Posterior vena cava (tissue), 2 donors: ENCODE data around the gene TRIM3. TPM values are rescaled to one million over a fixed set of nuclear protein-coding genes. Genes with fewer than 3 reads are reported as not detected.

Experiments used
- DNase-seq: peaks from one replicate; pipeline ENCODE4 v3.0.0-alpha.2; 2020; ENCODE audit warnings: low spot score
- intact Hi-C, 2 donors: fragments of 100-400 bp; cut with DNase I; formaldehyde crosslinking; loops; one replicate each; pipeline versions ENCODE4 v1.14.1 to v1.14.2; 2022 to 2023
- total RNA-seq, 2 donors: library from RNA; stranded (reverse); fragmentation: NEBNext Ultra II Directional; extraction: Animal tissue kit (Norgen Biotek cat#: 25700); gene quantifications; one replicate each; pipeline ENCODE4 v1.2.1, GENCODE V29; 2021
- donor health status: DM: yes; HTN: yes; CAD: no.
- donor health status: DM: yes; HTN: yes; CAD: no.

TRIM3 gene
- total RNA-seq, 2 donors from 2014 or later = 22.0 to 23.2 TPM

DNA sequence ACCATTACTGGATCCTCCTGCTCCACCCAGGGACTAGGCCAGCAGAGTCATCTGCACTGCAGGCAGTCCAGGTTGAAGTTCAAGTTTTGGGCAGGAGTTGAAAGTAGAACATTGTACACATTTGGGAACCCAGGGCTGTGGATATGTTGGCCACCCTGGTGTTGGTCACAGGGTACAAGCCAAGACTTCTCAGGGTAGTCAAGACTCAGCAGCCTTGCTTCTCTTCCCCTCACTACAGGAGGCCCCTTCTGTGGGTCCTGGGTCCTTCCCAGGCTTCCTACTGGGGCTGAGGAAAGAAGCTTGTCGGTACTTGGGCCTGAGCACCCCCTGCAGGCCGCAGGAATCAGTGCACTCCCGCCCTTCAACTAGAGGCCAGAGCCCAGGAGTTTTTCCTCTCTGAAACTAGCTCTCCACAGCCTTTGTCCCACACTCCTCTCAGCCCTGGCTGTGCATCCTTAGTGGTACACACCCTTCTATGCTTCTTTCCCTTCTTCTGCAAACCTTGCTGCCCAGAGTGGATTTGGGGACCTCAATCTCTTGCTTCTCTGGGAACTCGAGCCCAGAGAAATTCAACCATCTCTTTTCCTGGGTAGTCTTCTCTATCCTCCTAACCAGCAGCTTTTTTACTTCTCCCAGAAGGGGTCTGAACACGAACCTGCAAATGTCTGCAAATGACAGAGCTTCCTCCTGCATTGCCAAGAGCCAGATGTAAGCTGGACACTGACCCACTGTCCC is 30.3 kb downstream of the TRIM3 start:
- no peak for DNase-seq
- intact Hi-C loops = loop anchor here in 1 of 2 donors (2.0 kb wide), 1 partner anchor 65 kb away; no protein-coding TSS in a partner anchor

DNA sequence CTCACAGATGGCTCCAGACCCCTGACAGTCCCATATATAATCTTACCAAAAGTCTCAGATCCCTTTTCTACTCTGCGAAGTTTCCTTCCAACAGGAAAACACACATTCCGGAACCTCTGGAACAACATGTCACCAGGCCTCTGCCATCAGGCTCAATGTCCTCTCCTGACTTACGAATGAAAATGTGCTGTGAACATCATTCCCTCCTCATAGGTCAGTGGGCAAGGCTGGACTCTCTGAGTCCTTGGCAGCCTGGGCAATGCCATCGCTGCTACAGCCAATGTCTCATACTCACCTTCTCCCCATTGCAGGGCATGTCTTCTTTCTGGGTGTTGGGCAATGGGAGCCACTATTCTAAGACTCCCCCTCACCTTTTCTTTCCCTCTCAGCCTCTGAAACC is 31.3 kb downstream of the TRIM3 start:
- intact Hi-C loops = loop anchor here in 1 of 2 donors (2.0 kb wide), 1 partner anchor 64 kb away; no protein-coding TSS in a partner anchor
- no peak for DNase-seq

DNA sequence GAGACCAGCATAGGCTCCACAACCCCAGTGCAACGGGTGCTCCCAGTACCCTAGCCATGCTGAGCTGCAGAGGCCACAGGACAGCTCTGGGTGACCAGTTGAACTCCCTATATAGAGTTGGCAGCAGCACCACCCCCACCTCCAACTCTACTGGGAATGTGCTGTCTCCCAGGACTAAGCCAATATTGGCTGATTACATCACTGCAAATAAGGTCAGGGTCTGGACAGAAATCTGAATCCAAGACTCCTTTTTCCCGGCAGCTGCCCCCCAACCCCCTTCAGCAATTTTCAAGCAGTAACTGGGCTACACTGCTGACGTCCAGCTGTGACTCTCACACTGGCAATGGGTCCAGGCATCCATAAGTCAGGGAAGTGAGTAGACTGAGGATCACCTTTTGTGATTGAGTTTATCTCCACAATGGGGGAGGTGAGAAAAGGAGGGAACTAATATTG is 32.8 kb downstream of the TRIM3 start, which contains the start of gene HPX:
TSS of gene HPX (minus strand) at position 82 of the 453 bp plus-strand sequence. CDS start at position 58, 24 bp downstream.
- intact Hi-C loops = no loop called here
- DNase-seq = no peak

DNA sequence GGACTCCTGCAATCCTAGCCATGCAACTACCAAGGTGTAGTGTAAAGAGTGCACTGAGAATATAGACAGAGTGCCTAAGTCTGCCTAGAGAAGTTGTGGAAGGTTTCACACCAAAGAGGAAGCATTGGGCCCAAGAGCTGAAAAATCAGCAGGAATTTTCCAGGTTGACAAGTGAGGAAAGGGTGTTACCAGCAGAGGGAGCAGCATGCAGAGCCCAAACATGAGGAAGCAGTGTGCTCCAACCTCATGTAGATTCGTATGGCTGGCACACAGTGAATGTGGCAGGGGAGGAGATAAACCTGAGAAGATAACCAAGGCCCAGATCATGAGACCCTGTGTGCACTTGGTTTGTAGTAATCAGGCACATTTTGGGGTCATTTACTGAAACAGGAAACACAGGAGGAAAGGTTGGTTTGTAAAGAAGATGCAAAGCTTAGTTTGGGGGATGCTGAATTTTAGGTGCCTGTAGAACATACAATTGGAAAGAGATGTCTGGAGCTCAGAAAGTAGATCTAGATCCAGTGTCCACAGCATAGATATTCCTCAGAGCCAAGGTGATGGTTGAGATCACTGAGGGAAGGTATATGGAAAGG is 34.7 kb downstream of the TRIM3 start:
- DNase-seq = no peak

DNA sequence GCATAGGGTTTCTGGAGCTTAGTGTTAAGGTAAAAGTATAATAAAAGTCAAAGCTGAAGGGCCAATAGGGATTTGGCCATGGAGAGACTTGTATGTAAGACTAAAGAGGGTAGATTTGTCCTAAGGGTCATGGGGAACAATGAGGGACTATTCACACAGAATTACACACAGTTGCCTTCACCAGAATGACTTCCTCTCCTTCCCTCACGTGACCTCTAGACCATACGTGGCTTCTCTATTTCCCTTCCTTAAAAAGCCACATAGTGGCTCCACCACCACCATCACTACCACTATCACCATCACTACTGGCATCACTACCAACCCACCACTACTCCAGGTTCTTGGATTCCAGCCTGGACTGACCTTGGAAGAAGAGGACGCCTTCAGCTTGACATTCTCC is 35.7 kb downstream of the TRIM3 start:
- intact Hi-C loops = loop anchor here in 1 of 2 donors (10.0 kb wide), 1 partner anchor 53 kb away; no protein-coding TSS in a partner anchor

More for the DNA sequence above, 34.7 kb downstream of the TRIM3 start:
- intact Hi-C loops = loop anchor here in 1 of 2 donors (10.0 kb wide), 1 partner anchor 54 kb away; no protein-coding TSS in a partner anchor

DNA sequence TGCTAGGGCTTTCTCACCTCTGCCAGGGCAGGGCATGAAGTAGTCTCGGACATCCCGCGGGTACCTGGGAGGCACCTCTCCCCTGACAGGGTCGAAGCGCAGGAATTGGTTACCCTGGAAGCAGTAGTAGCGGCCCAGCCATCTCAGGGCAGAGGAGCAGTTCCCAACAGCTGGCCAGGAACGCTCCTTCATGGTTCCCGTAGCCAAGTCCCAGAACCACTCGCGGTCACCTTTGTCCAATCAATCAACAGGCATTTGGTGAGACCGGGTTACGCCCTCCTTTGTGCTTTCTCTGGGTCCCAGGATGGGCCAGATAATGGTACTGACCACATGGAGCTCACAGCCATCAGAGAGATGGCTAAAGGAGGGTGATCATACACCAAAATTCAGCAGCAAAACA is 36.3 kb downstream of the TRIM3 start:
- intact Hi-C loops = loop anchor here in 1 of 2 donors (10.0 kb wide), 1 partner anchor 53 kb away; no protein-coding TSS in a partner anchor
- no peak for DNase-seq

More for the DNA sequence above, 35.7 kb downstream of the TRIM3 start:
- no peak for DNase-seq

DNA sequence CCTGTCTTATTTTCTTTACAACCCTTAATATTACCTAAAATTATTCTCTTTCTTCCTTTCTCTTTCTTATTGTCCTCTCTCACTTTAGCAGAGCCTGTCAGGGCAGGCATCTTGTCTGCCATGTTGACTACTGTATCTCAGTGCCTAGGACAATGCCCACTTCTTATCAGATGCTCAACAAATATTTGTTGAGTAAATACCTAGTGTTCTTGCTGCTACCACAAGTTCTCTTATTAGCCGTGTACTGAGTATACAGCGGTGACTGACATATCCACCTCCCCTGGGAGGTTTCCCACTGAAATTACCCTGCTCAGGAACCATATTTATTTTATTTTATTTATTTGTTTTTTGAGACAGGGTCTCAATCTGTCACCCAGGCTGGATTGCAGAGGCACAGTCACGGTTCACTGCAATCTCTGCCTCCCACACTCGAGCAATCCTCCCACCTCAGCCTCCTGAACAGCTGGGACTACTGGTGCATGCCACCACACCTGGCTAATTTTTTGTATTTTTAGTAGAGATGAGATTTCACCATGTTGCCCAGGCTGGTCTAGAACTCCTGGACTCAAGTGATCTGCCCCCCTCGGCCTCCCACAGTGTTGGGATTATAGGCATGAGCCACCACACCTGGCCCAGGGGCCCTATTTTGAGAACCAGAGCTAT is 39.6 kb downstream of the TRIM3 start:
- no peak for DNase-seq
- intact Hi-C loops = loop anchor here in 1 of 2 donors (10.0 kb wide), 1 partner anchor 49 kb away; no protein-coding TSS in a partner anchor

DNA sequence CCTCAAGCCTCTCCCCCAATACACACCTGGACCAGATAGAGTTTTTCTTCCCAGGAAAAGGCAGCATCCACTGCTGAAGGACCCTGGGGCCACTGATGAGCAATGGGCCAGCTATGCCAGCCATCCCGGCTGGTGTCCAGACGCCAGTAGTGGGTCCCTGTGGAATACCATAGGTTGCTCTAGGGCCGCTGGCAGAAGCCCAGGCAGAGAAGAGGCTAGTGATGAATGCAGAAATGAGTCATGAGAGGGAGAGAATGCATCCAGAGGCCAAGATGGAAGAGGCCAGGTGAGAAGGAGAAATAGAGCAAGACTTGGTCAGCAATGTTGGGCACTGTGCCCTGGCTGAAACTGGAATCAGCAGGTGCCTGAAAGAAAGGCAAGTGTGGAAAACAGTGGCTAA is 41.9 kb downstream of the TRIM3 start:
- DNase-seq = no peak
- intact Hi-C loops = loop anchor here in 1 of 2 donors (10.0 kb wide), 1 partner anchor 47 kb away; no protein-coding TSS in a partner anchor

DNA sequence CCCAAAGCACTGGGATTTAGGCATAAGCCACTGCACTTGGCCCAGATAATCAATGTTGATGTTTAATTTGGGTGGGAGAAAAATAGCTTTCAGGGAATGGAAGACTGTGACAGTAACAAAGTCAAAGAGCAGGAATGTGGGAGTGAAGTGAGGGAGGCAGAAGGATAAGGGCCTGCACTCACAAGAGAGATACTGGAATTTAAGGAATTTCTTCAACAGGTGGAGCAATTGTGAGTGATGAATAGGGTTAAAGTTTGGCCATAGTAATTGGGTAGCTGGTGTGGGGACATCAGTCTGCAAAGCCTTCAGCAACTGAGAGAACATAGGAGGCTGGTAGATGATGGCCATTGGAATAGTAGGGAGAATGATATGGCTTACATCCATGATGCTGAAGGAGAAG is 46.2 kb downstream of the TRIM3 start:
- DNase-seq = no peak
- intact Hi-C loops = loop anchor here in 1 of 2 donors (5.0 kb wide), 1 partner anchor 580 kb away; no protein-coding TSS in a partner anchor

DNA sequence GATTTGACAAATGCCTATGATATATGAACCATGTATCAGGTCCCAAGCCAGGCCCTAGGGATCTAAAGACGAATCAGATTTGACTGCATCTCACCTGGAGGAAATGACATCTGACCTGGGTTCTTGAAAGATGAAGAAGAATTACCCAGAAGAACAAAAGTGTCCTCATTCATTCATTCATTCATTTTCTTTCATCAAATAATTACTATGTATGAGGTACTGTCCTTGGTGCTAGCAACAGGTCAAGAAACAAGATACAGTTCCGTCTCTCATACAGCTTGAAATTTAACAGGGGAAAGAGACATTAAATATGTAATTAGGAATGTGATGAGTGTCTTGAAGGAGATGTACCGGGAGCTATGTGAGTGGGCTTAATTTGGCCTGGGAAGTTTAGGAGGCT is 53.1 kb downstream of the TRIM3 start:
- intact Hi-C loops = no loop called here

DNA sequence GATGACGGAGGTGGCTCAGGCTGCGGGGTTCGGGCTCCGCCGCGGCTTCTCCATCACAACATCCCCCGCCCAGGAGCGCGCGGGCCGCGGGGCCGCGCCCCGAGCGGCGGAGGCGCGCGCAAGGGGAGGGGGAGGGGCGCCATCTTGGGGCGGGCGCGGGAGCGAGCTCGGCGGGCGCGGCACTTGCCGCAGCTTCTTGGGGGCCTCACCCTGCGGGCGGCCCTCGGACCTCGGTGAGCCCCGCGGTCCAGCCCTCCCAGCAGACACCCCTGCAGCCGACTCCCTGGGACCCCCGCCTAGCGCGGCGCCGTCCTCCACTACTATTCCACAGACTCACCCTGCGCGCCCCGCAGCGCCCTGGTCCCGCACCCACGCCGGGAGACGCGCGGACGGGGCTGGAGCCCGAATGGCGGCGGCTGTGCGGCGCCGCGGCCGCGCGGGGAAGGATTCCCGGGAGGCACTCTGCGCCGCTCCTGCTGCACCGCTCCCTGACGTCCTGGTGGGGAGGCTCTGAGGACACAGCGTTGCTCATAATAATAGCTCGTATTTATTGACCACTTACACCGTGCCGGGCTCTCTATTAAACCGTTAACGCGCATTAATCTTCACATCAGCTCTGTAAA is 54.6 kb downstream of the TRIM3 start, which contains the start of gene APBB1:
TSS of gene APBB1 (minus strand) at position 86 of the 623 bp plus-strand sequence. CDS start 7,747 bp downstream, outside the sequence.
- DNase-seq = peak; percentile 86
- intact Hi-C loops = no loop called here

More for the DNA sequence above, 53.1 kb downstream of the TRIM3 start:
- no peak for DNase-seq

DNA sequence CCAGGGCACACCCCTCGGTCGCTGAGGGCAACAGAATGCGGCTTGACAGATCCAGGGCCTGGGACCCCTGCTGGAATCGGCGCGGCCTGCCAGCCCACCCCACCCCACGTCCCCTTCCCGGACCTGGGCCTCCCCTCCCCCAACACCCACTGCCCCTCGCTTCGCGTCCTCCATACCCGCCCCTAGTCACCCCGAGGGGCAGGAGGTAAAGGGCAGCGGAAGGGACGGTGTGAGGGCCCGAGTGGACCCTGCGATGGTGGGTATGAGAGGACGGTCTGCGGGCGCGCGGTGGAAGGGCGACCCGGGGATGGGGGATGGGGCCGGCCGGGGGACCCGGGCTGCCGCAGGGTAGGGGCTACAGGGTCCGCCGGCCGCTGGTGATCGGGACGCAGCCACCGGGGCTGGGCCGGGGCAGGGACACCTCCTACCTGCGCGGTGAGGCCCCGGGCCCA is 55.2 kb downstream of the TRIM3 start:
- DNase-seq = no peak
- intact Hi-C loops = no loop called here

DNA sequence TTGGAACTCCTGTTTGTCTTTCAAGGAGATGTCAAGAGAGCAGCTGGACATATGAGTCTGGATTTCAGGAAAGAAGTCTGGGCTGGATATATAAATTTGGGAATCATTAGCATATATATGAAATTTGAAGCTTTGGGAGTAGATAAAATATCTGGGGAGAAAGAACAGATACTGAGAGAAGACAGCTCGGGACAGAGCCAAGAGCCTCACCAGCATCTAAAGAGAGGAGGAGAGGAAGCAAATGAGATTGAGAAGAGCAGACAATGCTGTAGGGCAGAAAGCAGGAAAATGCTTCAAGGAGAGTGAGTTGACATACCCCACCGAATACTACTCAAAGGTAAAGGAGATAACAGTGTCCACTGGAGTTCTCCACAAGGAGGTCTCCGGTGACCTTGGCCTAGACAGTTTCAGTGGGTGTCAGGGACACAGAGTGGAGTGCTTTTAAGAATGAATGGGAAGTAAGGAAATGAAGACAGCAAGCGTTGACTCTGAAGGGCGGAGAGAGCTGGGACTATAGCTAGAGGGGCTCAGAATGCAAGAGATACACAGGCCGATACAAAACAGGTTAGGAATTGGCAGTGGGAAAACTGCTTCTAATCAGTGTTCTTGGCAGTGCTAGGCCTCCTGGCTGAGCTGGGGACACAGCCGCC is 55.7 kb downstream of the TRIM3 start:
- no peak for DNase-seq
- intact Hi-C loops = no loop called here

DNA sequence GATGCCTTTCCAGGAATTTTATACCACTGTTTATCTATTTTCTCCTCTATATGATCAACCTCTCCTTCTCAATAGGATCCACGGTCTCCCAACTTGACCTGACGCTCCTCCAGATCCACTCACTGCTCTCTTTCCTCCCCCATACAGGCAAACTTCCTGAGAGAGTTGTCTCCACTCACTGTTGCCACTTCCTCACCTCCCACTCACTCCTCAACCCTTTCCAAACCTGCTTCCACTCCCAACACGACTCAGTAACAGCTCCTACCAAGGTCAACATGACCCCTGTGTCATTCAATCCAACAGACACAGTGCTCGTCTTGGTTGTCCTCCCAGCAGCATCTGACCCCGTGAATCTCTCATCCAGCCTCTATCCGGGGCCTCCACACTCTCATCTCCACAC is 57.9 kb downstream of the TRIM3 start:
- intact Hi-C loops = no loop called here
- DNase-seq = no peak

DNA sequence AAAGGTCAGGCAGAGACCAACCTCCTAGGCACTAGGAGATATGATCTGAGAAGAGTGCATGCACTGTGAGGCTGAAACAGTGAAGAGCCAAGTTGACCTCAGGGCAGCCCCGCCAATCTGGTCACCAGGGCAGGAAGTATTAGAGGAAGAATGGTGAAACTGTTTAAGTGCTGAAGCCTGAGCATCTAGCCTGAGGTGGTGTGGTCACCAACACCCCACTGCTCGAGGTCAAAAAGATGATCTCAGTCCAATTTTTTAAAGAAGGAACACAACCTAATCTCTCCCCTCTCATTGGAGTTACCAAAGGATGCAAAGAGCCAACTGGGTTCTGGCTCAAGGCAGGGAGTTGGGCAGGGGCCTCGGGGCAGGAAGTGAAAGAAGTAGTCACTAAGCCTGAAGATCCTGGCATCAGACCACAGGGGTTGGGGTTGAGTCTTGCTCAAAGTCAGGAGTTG is 58.8 kb downstream of the TRIM3 start:
- intact Hi-C loops = no loop called here
- DNase-seq = no peak

DNA sequence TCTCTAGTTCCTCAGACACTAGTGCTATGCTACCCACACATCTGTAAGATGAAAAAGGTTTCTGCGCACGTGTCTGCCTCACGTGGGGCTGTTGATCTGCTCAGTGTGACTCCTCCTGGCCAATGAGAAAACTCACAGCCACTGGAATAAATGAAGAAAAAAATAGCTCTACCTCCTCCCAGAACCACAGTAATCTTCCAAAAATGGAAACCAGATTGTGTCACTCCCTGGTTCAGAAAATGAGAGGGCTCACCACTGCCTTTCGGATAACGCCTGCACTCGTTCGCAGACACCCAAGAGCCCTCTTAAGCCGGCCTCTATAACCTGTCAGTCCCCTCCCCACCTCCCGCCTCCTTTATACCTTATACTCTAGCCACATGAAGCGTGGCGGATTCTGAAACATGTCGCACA is 59.9 kb downstream of the TRIM3 start:
- intact Hi-C loops = no loop called here

DNA sequence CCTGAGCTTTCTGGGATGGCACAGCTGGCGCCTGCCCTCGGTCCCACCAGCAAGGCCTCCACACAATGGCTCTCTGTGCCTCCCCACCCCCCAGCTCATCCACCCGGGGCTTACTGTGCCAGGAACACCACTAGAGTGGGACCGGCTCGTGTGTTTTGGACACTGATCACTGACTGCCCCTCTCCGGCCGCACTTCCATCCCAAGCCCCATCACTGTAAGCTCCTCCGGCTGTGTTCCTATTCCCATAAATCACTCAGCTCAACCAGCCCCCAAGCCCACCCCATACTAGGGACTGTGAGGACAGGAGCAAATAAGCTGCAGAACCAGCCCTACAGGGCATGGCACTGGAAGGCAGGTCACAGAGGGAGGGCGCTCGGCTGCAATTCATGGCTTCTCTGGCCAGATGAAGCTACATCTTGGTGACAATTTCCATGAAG is 62.1 kb downstream of the TRIM3 start:
- DNase-seq = no peak
- intact Hi-C loops = no loop called here

More for the DNA sequence above, 59.9 kb downstream of the TRIM3 start:
- DNase-seq = no peak

DNA sequence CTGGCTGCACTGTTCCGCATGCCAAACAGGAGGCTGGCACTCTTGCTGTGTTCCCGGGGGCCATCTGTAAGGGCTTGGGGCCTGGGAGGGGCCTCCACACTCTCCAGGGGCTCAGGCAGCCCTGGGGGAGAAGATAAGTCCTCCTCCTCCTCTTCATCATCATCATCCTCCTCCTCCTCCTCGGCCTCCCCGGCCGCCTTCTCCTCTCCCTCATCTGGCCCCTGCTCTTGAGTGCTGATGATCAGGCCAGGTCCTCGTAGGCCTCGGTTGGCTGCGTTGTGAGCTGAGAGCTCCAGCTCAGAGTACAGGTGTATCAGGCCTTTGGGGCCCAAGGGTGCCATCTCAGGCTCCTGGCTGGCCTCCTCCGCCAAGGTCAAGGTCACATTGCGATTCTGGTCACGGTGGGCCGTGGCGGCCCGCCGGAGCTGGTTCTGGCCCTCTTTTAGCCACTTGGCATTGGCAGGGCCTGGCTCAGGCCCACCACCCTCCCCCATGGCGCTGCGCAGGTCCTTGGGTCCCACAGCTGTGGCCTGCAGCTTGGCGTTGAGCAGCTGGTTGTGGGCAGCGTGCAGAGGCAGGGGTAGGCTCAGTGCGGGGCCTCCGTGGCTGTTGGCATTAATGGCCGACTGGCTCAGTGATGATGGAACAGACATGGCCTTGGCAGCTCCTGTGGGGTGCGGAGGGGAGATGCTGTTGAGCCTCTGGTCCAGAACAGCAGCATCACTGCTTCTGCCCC is 62.9 kb downstream of the TRIM3 start:
- intact Hi-C loops = no loop called here
- DNase-seq = no peak
